ENCODE measurements around the gene LDHAL6A. TPM values are rescaled to one million over a fixed set of nuclear protein-coding genes. Genes with fewer than 3 reads are reported as not detected.
A peak's percentile ranks its signal among the peaks of the same experiment; 100 is the strongest.

The LDHAL6A gene
- polyA plus RNA-seq, 2 of the 4 experiments (the other 2 are of a cell fraction) = not detected

DNA sequence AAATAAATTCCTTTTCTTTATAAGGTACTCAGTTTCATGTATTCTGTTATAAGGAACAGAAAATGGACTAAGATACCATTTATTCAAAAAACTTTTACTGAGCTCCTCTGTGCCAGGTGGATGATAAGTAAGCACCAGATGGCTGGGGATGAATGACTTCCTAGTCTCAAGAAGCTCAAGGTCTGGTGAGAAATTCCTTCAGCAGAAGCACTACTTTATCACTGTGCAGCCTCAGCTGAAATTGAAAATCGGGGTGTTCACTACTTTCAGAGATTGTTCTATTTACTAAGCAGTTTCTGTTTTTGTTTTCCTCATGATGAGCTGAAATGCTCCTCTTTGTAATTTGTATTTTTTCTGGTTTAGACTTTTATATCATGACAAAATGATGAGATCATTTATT lies 7.8 kb downstream of the LDHAL6A start:
- ATAC-seq (no peak), DNase-seq (ENCODE audit: low read depth in 1 of 2, low spot score in 1 of 2) (no peak), FAIRE-seq (no peak)
- Histone ChIP-seq H3K4me3 (no peak overlapping the region), H3K4me2 (no peak overlapping the region), H3K27ac (no peak overlapping the region), H3K4me1 (no peaks in the 10 kb centered on the region), H3K9me3 (no peaks in the 10 kb centered on the region)
- WGBS (ENCODE audit: missing lambda C conversion rate) = 36% methylated on average over 1 of the region's 1 CpG
- ChIA-PET POLR2A (no interaction called here), CTCF (no interaction called here)
- TF ChIP-seq, protein P1, sequence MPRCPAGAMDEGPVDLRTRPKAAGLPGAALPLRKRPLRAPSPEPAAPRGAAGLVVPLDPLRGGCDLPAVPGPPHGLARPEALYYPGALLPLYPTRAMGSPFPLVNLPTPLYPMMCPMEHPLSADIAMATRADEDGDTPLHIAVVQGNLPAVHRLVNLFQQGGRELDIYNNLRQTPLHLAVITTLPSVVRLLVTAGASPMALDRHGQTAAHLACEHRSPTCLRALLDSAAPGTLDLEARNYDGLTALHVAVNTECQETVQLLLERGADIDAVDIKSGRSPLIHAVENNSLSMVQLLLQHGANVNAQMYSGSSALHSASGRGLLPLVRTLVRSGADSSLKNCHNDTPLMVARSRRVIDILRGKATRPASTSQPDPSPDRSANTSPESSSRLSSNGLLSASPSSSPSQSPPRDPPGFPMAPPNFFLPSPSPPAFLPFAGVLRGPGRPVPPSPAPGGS (IDR thresholded peaks at IDR 0.05) = no peak
- no peak for TF ChIP-seq TFCP2L1 (CRISPR knock-in tag; IDR thresholded peaks at IDR 0.05)
- TF ChIP-seq, protein P2, sequence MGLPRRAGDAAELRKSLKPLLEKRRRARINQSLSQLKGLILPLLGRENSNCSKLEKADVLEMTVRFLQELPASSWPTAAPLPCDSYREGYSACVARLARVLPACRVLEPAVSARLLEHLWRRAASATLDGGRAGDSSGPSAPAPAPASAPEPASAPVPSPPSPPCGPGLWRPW (IDR thresholded peaks at IDR 0.05) = no peak
- TF ChIP-seq, protein P3, sequence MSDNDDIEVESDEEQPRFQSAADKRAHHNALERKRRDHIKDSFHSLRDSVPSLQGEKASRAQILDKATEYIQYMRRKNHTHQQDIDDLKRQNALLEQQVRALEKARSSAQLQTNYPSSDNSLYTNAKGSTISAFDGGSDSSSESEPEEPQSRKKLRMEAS (IDR thresholded peaks at IDR 0.05) = no peak

DNA sequence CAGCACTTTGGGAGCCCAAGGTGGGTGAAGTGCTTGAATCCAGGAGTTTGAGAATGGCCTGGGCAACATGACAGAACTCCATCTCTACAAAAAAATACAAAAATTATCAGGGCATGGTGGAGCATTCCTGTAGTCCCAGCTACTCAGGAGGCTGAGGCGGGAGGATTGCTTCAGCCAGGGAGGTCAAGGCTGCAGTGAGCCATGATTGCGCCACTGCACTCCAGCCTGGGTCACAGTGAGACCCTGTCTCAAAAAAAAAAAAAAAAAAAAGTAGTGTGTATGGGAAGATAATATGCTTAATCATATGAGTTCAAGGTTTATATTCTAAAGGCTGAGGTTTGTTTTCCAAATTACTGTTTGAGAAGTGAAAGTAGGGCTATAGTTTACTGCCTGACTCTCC lies 10.7 kb downstream of the LDHAL6A start:
- WGBS (ENCODE audit: missing lambda C conversion rate) = 79% methylated on average over 2 of the region's 2 CpGs
- Histone ChIP-seq H3K4me1 (no peaks in the 10 kb centered on the region), H3K27ac (no peak overlapping the region), H3K4me2 (no peak overlapping the region), H3K9me3 (no peaks in the 10 kb centered on the region), H3K4me3 (no peak overlapping the region)
- no peak for ATAC-seq
- DNase-seq (ENCODE audit: low read depth in 1 of 2, low spot score in 1 of 2) = no peak
- no peak for FAIRE-seq
- ChIA-PET POLR2A (no interaction called here), CTCF (interaction anchor here (0.9 to 1.4 kb wide), 2 partner anchors 13 to 22 kb away, joined by 3 to 4 read pairs; no protein-coding TSS in a partner anchor)
- TF ChIP-seq SMC3 (IDR thresholded peaks at IDR 0.05) (no peak), ZFP36 (IDR thresholded peaks at IDR 0.05; ENCODE audit: borderline replicate concordance, partially characterized antibody) (no peak), CEBPB (IDR thresholded peaks at IDR 0.05) (0 out of 4 replicates have a peak, but pooled peaks of 1 of the 2 experiments have one; percentile 20), HDAC2 (IDR thresholded peaks at IDR 0.05) (no peak)

DNA sequence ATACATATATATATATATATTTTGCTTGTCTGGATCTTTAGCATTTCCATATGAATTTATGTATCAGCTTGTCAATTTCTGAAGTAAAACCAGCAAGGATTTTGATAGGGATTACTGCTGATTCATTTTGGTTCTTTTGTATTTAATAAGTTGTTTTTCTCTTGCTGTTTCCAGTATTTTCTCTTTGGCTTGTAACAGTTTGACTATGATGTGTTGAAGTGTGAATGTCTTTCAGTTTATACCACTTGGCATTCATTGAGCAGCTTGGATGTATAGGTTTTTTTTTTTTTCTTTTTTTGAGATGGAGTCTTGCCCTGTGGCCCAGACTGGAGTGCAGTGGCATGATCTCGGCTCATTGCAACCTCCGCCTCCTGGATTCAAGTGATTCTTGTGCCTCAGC lies 12.4 kb downstream of the LDHAL6A start:
- H3K27ac ChIP-seq = no peak overlapping the region
- H3K4me1 ChIP-seq = no peaks in the 10 kb centered on the region
- ATAC-seq (no peak), FAIRE-seq (no peak), DNase-seq (ENCODE audit: low read depth in 1 of 2, low spot score in 1 of 2) (no peak)
- TF ChIP-seq, protein P4, sequence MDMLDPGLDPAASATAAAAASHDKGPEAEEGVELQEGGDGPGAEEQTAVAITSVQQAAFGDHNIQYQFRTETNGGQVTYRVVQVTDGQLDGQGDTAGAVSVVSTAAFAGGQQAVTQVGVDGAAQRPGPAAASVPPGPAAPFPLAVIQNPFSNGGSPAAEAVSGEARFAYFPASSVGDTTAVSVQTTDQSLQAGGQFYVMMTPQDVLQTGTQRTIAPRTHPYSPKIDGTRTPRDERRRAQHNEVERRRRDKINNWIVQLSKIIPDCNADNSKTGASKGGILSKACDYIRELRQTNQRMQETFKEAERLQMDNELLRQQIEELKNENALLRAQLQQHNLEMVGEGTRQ (IDR thresholded peaks at IDR 0.05) = no peak
- TF ChIP-seq RAD21 (conservative IDR thresholded peaks at IDR 0.05 in 1 of 2, IDR thresholded peaks at IDR 0.05 in 1 of 2) (no peak), HOXA7 (CRISPR knock-in tag; IDR thresholded peaks at IDR 0.05) (no peak), RNF2 (IDR thresholded peaks at IDR 0.05; ENCODE audit: borderline replicate concordance, low read depth) (no peak), ZFP36 (IDR thresholded peaks at IDR 0.05; ENCODE audit: borderline replicate concordance, partially characterized antibody) (no peak), ZC3H11A (IDR thresholded peaks at IDR 0.05) (no peak), RCOR1 (IDR thresholded peaks at IDR 0.05; ENCODE audit: low read depth, low read length) (no peak), PHF8 (IDR thresholded peaks at IDR 0.05; ENCODE audit: borderline replicate concordance, low read depth) (no peak), CBX2 (IDR thresholded peaks at IDR 0.05; ENCODE audit: borderline replicate concordance, low read depth) (no peak), POLR2A (IDR thresholded peaks at IDR 0.05; ENCODE audit: low read length) (no peak), EHF (CRISPR knock-in tag; IDR thresholded peaks at IDR 0.05) (no peak), CHD2 (IDR thresholded peaks at IDR 0.05; ENCODE audit: low read length, partially characterized antibody) (no peak), MYC (IDR thresholded peaks at IDR 0.05; ENCODE audit: borderline replicate concordance, low read length) (no peak), POLR2AphosphoS2 (conservative IDR thresholded peaks at IDR 0.05; ENCODE audit: low read length) (no peak)
- TF ChIP-seq, protein P5, sequence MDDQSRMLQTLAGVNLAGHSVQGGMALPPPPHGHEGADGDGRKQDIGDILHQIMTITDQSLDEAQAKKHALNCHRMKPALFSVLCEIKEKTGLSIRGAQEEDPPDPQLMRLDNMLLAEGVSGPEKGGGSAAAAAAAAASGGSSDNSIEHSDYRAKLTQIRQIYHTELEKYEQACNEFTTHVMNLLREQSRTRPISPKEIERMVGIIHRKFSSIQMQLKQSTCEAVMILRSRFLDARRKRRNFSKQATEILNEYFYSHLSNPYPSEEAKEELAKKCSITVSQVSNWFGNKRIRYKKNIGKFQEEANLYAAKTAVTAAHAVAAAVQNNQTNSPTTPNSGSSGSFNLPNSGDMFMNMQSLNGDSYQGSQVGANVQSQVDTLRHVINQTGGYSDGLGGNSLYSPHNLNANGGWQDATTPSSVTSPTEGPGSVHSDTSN (IDR thresholded peaks at IDR 0.05) = no peak
- TF ChIP-seq, protein P6, sequence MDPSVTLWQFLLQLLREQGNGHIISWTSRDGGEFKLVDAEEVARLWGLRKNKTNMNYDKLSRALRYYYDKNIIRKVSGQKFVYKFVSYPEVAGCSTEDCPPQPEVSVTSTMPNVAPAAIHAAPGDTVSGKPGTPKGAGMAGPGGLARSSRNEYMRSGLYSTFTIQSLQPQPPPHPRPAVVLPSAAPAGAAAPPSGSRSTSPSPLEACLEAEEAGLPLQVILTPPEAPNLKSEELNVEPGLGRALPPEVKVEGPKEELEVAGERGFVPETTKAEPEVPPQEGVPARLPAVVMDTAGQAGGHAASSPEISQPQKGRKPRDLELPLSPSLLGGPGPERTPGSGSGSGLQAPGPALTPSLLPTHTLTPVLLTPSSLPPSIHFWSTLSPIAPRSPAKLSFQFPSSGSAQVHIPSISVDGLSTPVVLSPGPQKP (IDR thresholded peaks at IDR 0.05; ENCODE audit: low read depth, low read length) = no peak
- TF ChIP-seq, protein P1 (IDR thresholded peaks at IDR 0.05) = no peak
- ChIA-PET POLR2A (interaction anchor here (0.5 to 0.6 kb wide), 2 partner anchors 70 to 569 kb away, joined by 3 to 4 read pairs; no protein-coding TSS in a partner anchor), CTCF (interaction anchor here (0.8 kb wide), 1 partner anchor 94 kb away, joined by 4 read pairs; no protein-coding TSS in a partner anchor)
- no peak overlapping the region for H3K4me3 ChIP-seq
- 100% methylated on average over 2 of the region's 2 CpGs for WGBS (ENCODE audit: missing lambda C conversion rate)
- no peak overlapping the region for H3K4me2 ChIP-seq
- H3K9me3 ChIP-seq = no peaks in the 10 kb centered on the region

Data from A549 (cell line).